Measurements from ENCODE around the gene CRACDL.
A peak's percentile ranks its signal among the peaks of the same experiment; 100 is the strongest.

The CRACDL gene

GRCh38 chr2:98929920-98930319 lies 6.1 kb downstream of the CRACDL start:
- no peak overlapping the region for H3K27ac ChIP-seq
- H3K4me3 ChIP-seq = no peak overlapping the region

DNA sequence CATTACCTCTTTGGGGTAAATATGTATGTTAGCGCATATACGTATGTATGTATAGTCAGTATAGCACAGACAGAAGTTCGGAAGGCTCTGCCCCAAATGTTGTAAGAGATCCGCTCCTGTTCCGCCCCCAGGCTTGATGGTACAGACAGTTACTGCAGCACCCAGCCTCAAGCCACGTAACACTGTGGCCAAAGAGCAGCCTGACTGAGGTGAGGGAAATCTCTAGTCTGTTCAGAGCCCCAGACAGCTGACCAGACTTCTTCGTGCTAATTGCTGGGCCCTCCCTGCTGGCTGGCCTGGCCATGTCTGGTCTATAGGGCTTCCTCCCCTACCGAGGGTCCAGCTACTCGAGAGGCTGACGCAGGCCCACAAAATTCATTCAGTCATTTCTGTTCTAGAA lies 7.8 kb downstream of the CRACDL start:
- Histone ChIP-seq H3K4me3 (no peak overlapping the region), H3K27ac (no peak overlapping the region)

DNA sequence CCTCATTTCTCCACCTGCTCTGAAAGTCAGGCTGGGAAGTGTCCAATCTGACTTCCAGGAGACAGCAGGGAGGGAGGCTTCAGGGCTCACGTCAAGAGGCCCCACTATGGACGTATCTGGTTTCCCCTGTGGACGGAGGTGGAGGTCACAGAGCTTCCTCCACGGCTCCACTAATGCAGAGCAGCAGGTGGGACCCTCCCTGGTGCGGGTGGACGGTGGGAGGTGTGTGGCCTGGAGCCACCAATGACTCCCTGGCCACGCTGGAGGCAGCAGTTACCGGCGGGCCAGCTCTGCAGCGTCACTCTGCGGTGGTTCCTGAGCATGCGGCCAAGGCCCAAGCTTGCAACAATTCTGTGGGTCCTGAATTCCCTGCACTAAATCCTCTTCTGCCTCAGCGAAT lies 9.0 kb downstream of the CRACDL start:
- Histone ChIP-seq H3K4me3 (no peak overlapping the region), H3K27ac (peak overlapping the region in 3 of 21 experiments; percentile 5 to 57 (median 17))

DNA sequence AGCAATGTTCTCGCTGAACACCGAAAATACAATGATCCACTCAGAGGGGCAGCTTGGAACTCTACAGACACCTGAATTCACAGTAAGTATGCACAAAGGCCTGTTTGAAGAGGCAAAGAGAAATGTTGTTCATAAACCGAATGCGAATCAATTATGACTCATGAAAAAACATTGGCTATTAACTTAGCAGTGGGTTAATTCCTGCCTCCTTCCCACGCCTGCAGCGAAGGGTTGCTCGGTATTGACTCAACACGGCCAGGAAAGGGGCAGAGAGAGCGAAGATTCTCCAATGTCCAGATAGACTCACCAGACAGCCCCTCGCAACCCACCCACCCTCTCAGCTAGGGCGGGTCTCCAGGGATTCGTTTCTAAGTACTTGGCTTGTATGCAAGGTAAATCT lies 9.4 kb downstream of the CRACDL start:
- Histone ChIP-seq H3K27ac (peak overlapping the region in 3 of 21 experiments; percentile 5 to 57 (median 17)), H3K4me3 (no peak overlapping the region)

DNA sequence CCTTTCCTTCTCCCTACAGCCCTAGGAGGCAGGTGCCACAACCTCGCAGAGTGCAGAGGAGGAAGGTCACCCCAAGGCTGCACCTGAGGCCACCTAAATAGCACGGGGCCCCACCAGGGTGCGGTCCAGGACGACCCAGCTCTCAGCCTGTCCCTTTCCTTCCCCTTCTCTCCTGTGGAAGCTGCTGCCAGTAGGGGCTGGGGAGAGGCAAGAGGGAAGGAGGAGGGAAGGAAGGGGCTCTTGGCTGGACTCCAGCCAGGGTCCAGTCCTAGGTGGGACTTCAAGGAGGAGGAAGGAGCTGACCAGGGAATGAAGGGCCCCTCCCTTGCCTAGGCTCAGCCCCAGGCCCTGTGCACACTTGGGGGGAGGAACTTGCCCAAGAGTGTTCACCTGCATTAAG lies 11.1 kb downstream of the CRACDL start:
- Histone ChIP-seq H3K4me3 (no peak overlapping the region), H3K27ac (no peak overlapping the region)

GRCh38 chr2:98924038-98924830 lies 11.8 kb downstream of the CRACDL start:
- no peak overlapping the region for H3K27ac ChIP-seq
- no peak overlapping the region for H3K4me3 ChIP-seq

- Histone ChIP-seq H3K4me3 (no peak overlapping the region), H3K27ac (no peak overlapping the region)
Measured at GRCh38 chr2:98923244-98923940, 12.6 kb downstream of the CRACDL start.

- Histone ChIP-seq H3K27ac (peak overlapping the region in 12 of 21 experiments; percentile 0 to 77 (median 60)), H3K4me3 (no peak overlapping the region)
Measured at GRCh38 chr2:98921062-98921461, 15.0 kb downstream of the CRACDL start.

- Histone ChIP-seq H3K27ac (peak overlapping the region in 1 of 21 experiments; percentile 28), H3K4me3 (no peak overlapping the region)
Measured at GRCh38 chr2:98917031-98917471, 19.0 kb downstream of the CRACDL start.

- Histone ChIP-seq H3K4me3 (no peak overlapping the region), H3K27ac (no peak overlapping the region)
Measured at GRCh38 chr2:98915751-98916358, 20.2 kb downstream of the CRACDL start.

DNA sequence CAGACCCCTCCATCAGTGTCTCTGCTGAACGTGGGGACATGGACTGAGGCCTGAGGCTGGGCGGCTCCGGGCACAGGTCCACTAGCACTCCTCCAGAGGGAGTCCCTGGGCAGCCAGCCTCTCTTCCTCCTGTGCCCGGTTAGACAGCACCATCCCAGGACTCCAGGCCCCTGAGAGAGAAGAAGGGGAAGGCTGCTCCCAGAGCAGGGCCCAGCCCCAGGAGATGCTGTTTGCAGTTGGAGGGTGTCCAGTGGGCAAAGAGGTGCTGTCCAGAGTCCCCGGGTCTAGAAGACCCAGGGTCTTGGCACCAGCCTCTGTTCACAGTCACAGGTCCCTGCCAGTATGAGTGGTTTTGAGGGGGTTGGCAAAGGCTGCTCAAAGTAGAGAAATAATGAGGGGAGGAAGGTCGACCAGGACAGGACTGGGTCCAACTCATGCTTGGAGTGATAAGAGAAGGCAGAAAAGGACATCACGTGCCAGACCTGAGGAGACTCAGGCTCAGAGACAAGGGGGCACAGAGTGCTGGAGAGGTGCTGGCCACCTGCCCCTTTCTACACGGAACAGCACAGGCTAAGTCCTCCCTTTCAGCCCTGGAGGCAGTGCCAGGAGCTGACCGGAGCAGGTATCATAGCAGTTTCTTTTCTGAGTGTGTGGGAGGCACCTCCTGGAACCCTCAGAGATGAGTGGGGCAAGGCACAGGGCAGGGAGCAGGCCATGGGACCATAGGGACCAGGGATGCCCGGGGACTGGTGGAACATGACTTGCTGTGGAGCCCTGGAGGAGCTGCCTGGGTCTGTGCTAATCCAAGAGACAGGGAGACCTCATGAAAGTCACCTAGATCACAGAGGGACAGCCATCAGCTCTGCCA lies 21.1 kb downstream of the CRACDL start:
- no peak overlapping the region for H3K4me3 ChIP-seq
- no peak overlapping the region for H3K27ac ChIP-seq

GRCh38 chr2:98913916-98914712 lies 21.9 kb downstream of the CRACDL start:
- Histone ChIP-seq H3K27ac (peak overlapping the region in 1 of 21 experiments; percentile 1), H3K4me3 (no peak overlapping the region)

- no peak overlapping the region for H3K4me3 ChIP-seq
- H3K27ac ChIP-seq = peak overlapping the region in 3 of 21 experiments; percentile 1 to 22 (median 20)
Measured at GRCh38 chr2:98912957-98913915, 22.8 kb downstream of the CRACDL start.

GRCh38 chr2:98912221-98912851 lies 23.7 kb downstream of the CRACDL start:
- Histone ChIP-seq H3K4me3 (no peak overlapping the region), H3K27ac (peak overlapping the region in 5 of 21 experiments; percentile 5 to 29 (median 22))

GRCh38 chr2:98911376-98912154 lies 24.5 kb downstream of the CRACDL start:
- no peak overlapping the region for H3K4me3 ChIP-seq
- H3K27ac ChIP-seq = peak overlapping the region in 4 of 21 experiments; percentile 5 to 29 (median 14)

- H3K27ac ChIP-seq = no peak overlapping the region
- no peak overlapping the region for H3K4me3 ChIP-seq
Measured at GRCh38 chr2:98911126-98911375, 25.0 kb downstream of the CRACDL start.
